GM18511 (cell line): ENCODE data around the gene EPC1.

ENCODE experiments used
- ATAC-seq: cut with Tn5 transposase; IDR thresholded peaks from one replicate; pipeline ENCODE4 v1.9.1; 2021; ENCODE audit warnings: mild to moderate bottlenecking, moderate library complexity; ENCODE audit not compliant: unreplicated experiment

EPC1 gene

GRCh38 chr10:32298075-32298812 is 48.7 kb downstream of the EPC1 start:
- ATAC-seq, result no peak

- no peak for ATAC-seq
Observed at GRCh38 chr10:32295027-32295426, 51.9 kb downstream of the EPC1 start.

GRCh38 chr10:32293581-32293980 is 53.4 kb downstream of the EPC1 start:
- no peak for ATAC-seq

- no peak for ATAC-seq
Observed at GRCh38 chr10:32279795-32280194, 67.2 kb downstream of the EPC1 start.

- ATAC-seq, result no peak
Observed at GRCh38 chr10:32273336-32273735, 73.6 kb downstream of the EPC1 start.

GRCh38 chr10:32271617-32272016 is 75.3 kb downstream of the EPC1 start:
- no peak for ATAC-seq

- no peak for ATAC-seq
Observed at GRCh38 chr10:32269343-32270100, 77.4 kb downstream of the EPC1 start.

GRCh38 chr10:32268788-32269187 is 78.2 kb downstream of the EPC1 start:
- no peak for ATAC-seq

GRCh38 chr10:32266979-32267378 is 80.0 kb downstream of the EPC1 start:
- ATAC-seq, result no peak

GRCh38 chr10:32266566-32266965 is 80.4 kb downstream of the EPC1 start:
- ATAC-seq, result no peak

GRCh38 chr10:32265756-32266155 is 81.2 kb downstream of the EPC1 start:
- ATAC-seq, result no peak

GRCh38 chr10:32263300-32263699 is 83.7 kb downstream of the EPC1 start:
- ATAC-seq, result no peak

- no peak for ATAC-seq
Observed at GRCh38 chr10:32259551-32259950, 87.4 kb downstream of the EPC1 start.

GRCh38 chr10:32256613-32257437 is 90.1 kb downstream of the EPC1 start:
- ATAC-seq, result peak; percentile 83

- no peak for ATAC-seq
Observed at GRCh38 chr10:32253821-32254220, 93.1 kb downstream of the EPC1 start.

GRCh38 chr10:32253276-32253675 is 93.7 kb downstream of the EPC1 start:
- no peak for ATAC-seq

GRCh38 chr10:32250489-32250888 is 96.5 kb downstream of the EPC1 start:
- peak; percentile 77 for ATAC-seq

- ATAC-seq, result no peak
Observed at GRCh38 chr10:32246685-32247084, 100.3 kb downstream of the EPC1 start.

- ATAC-seq, result no peak
Observed at GRCh38 chr10:32245760-32246159, 101.2 kb downstream of the EPC1 start.

GRCh38 chr10:32244421-32245207 is 102.3 kb downstream of the EPC1 start:
- no peak for ATAC-seq

- no peak for ATAC-seq
Observed at GRCh38 chr10:32244011-32244410, 102.9 kb downstream of the EPC1 start.
